ENCODE data around the gene MFSD11. TPM values are rescaled to one million over a fixed set of nuclear protein-coding genes. Genes with fewer than 3 reads are reported as not detected.
"Not testable (repeated sequence)": the region's sequence is repeated elsewhere in the genome, so short reads cannot be mapped to it uniquely, and the experiment has no call there.

Gene MFSD11
- total and polyA plus RNA-seq, 7 donors = 6.6 to 46.2 (median 27.5) TPM

DNA sequence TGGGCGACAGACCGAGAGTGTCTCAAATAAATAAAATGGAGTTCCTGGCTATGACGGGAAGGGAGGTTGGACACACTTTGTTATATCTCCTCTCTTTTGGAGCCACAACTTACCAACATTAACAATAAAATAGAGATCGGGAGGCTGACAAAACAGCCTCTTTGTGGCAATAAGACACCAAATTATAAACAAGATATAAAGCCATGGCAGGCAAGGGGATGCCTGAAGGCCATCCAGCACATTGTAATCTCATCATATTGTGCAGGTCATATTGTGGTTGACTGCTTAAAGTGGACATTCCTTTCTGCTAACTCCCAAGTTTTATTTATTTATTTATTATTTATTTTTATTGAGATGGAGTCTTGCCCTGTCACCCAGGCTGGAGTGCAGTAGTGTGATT lies 70.4 kb downstream of the MFSD11 start:
- Histone ChIP-seq H3K27me3 (no peaks in the 10 kb centered on the region), H3K36me3 (no peaks in the 10 kb centered on the region), H3K4me1 (no peaks in the 10 kb centered on the region), H3K27ac (no peak overlapping the region), H3K9me3 (no peaks in the 10 kb centered on the region), H3K4me3 (no peak overlapping the region)
- intact Hi-C loops (cut with DNase I) = no loop called here
- WGBS, 2 donors = 95 to 96% methylated on average over 4 of the region's 4 CpGs
- DNase-seq = no peak
- TF ChIP-seq POLR2AphosphoS5 (IDR thresholded peaks at IDR 0.05) = no peak
- TF ChIP-seq, protein P1, sequence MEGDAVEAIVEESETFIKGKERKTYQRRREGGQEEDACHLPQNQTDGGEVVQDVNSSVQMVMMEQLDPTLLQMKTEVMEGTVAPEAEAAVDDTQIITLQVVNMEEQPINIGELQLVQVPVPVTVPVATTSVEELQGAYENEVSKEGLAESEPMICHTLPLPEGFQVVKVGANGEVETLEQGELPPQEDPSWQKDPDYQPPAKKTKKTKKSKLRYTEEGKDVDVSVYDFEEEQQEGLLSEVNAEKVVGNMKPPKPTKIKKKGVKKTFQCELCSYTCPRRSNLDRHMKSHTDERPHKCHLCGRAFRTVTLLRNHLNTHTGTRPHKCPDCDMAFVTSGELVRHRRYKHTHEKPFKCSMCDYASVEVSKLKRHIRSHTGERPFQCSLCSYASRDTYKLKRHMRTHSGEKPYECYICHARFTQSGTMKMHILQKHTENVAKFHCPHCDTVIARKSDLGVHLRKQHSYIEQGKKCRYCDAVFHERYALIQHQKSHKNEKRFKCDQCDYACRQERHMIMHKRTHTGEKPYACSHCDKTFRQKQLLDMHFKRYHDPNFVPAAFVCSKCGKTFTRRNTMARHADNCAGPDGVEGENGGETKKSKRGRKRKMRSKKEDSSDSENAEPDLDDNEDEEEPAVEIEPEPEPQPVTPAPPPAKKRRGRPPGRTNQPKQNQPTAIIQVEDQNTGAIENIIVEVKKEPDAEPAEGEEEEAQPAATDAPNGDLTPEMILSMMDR (IDR thresholded peaks at IDR 0.05) = no peak
- TF ChIP-seq EP300 (IDR thresholded peaks at IDR 0.05) = no peak

DNA sequence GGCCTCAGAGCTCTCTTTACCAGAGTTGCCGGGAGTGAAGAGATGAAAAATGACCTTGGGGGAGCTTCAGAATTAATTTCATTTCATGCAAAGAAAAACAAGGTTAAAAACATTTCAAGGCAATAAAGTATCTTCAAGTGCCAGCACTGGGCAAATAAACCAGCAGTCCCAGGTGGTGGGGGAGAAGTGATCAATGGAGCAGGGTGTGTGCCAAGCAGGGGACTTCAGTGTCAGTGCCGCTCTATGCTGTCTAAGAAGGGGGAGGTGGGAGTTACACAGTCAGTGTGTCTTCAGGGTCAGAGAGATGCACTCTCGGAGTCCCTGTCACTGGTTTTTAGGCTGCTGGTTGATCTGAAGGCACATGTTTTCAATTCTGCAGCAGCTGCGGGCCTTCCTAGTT lies 73.0 kb downstream of the MFSD11 start:
- H3K36me3 ChIP-seq = no peaks in the 10 kb centered on the region
- no peak overlapping the region for H3K4me3 ChIP-seq
- intact Hi-C loops (cut with DNase I) = no loop called here
- DNase-seq = no peak
- no peak overlapping the region for H3K27ac ChIP-seq
- no peaks in the 10 kb centered on the region for H3K9me3 ChIP-seq
- H3K27me3 ChIP-seq = no peaks in the 10 kb centered on the region
- H3K4me1 ChIP-seq = no peaks in the 10 kb centered on the region
- WGBS, 2 donors = 85 to 90% methylated on average over 4 of the region's 4 CpGs
- TF ChIP-seq POLR2AphosphoS5 (IDR thresholded peaks at IDR 0.05) (no peak), POLR2A (IDR thresholded peaks at IDR 0.05) (no peak), EP300 (IDR thresholded peaks at IDR 0.05) (no peak)
- TF ChIP-seq, protein P1 (IDR thresholded peaks at IDR 0.05) = no peak

DNA sequence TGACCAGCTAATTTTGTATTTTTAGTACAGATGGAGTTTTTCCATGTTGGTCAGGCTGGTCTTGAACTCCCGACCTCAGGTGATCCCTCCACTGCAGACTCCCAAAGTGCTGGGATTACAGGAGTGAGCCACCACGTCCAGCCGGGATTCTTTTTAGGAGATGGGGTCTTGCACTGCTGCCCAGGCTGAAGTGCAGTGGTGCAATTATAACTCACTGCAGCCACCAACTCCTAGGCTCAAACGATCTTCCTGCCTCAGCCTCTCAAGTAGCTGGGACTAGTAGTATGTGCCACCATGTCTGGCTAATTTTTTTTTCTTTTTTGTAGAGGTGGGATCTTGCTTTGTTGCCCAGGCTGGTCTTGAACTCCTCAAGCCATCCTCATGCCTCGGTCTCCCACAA lies 73.9 kb downstream of the MFSD11 start:
- Histone ChIP-seq H3K4me3 (no peak overlapping the region), H3K27me3 (no peaks in the 10 kb centered on the region), H3K9me3 (no peaks in the 10 kb centered on the region), H3K4me1 (no peaks in the 10 kb centered on the region), H3K27ac (no peak overlapping the region), H3K36me3 (no peaks in the 10 kb centered on the region)
- 87 to 91% methylated on average over 5 of the region's 5 CpGs for WGBS, 2 donors
- TF ChIP-seq, protein P1 (IDR thresholded peaks at IDR 0.05) = no peak
- no peak for TF ChIP-seq POLR2A (IDR thresholded peaks at IDR 0.05)
- TF ChIP-seq POLR2AphosphoS5 (IDR thresholded peaks at IDR 0.05) = no peak
- no peak for TF ChIP-seq EP300 (IDR thresholded peaks at IDR 0.05)
- intact Hi-C loops (cut with DNase I) = no loop called here
- no peak for DNase-seq

DNA sequence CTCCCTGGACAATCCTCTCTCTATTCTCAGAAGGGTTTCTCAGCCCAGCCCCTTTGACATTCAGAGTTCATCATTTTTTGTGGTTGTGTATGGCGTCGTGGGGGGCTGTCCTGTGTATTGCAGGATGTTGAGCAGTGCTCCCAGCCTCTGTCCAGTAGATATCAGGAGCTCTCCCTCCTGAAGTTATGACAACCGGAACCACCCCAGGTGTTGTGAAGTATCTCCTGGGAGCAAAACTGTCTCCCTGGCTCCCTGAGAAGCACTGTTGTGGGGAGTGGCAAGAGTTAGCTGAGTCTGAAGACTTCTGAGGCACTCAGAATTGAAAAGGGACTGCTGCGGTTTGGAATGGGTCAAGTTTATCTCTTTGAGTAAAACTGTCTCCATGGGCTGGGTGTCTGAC lies 74.3 kb downstream of the MFSD11 start:
- 67 to 75% methylated on average over 4 of the region's 4 CpGs for WGBS, 2 donors
- no peaks in the 10 kb centered on the region for H3K27me3 ChIP-seq
- intact Hi-C loops (cut with DNase I) = no loop called here
- H3K4me3 ChIP-seq = no peak overlapping the region
- no peak for DNase-seq
- H3K27ac ChIP-seq = no peak overlapping the region
- no peaks in the 10 kb centered on the region for H3K36me3 ChIP-seq
- no peaks in the 10 kb centered on the region for H3K4me1 ChIP-seq
- H3K9me3 ChIP-seq = no peaks in the 10 kb centered on the region
- TF ChIP-seq POLR2A (IDR thresholded peaks at IDR 0.05) (no peak), EP300 (IDR thresholded peaks at IDR 0.05) (no peak), POLR2AphosphoS5 (IDR thresholded peaks at IDR 0.05) (no peak)
- TF ChIP-seq, protein P1 (IDR thresholded peaks at IDR 0.05) = no peak

DNA sequence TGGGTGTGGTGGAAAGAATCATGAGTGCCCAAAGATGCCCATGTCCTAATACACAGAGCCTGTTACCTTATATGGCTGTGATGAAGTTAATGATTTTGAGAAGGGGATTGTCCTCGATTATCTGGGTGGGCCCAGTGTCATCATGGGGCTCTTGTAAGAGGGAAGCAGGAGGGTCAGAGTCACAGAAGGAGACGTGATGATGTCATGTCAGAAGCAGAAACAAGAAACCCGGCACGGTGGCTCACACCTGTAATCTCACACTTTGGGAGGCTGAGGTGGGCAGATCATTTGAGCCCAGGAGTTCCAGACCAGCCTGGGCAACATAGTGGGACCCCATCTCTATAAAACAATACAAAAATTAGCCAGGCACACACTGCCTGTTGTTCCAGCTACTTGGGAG lies 75.0 kb downstream of the MFSD11 start:
- WGBS, 2 donors = 64 to 82% methylated on average over 4 of the region's 4 CpGs
- Histone ChIP-seq H3K27me3 (no peaks in the 10 kb centered on the region), H3K4me1 (no peaks in the 10 kb centered on the region), H3K4me3 (no peak overlapping the region), H3K27ac (no peak overlapping the region), H3K9me3 (no peaks in the 10 kb centered on the region), H3K36me3 (no peaks in the 10 kb centered on the region)
- TF ChIP-seq POLR2AphosphoS5 (IDR thresholded peaks at IDR 0.05) = no peak
- TF ChIP-seq POLR2A (IDR thresholded peaks at IDR 0.05) = no peak
- TF ChIP-seq EP300 (IDR thresholded peaks at IDR 0.05) = no peak
- DNase-seq = no peak
- intact Hi-C loops (cut with DNase I) = no loop called here

DNA sequence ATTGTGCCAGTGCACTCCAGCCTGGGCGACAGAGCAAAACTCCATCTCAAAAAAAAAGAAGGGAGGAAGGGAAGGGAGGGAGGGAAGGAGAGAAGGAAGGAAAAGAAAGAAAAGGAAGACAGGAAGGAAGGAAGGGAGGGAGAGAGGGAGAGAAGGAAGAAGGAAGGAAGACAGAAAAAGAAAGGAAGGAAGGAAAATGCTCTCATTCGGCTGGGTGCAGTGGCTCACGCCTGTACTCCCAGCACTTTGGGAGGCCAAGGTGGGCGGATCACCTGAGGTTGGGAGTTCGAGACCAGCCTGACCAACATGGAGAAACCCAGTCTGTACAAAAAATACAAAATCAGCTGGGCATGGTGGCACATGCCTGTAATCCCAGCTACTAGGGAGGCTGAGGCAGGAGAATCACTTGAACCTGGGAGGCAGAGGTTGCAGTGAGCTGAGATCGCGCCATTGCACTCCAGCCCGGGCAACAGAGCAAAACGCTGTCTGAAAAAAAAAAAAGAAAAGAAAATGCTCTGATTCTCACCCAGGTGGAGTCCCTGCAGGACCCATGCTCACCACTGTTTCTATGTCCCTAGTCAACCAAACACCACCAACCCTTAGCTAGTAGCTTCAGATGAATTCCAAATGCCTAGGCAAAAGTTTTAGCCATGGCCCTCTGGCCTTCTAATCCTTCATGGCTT lies 78.1 kb downstream of the MFSD11 start:
- peaks cover 0 to 15% (median 4%) of the 10 kb centered on the region in 3 donors for H3K27me3 ChIP-seq
- intact Hi-C loops (cut with DNase I); H3K36me3 ChIP-seq; H3K9me3 ChIP-seq; H3K27ac ChIP-seq; DNase-seq; H3K4me1 ChIP-seq; H3K4me3 ChIP-seq: not testable (repeated sequence)
- 72 to 73% methylated on average over 9 of the region's 9 CpGs for WGBS, 2 donors

Data from sigmoid colon (tissue), 7 donors.